Measurements from ENCODE around the gene RTN4.

Gene RTN4

GRCh38 chr2:54968561-54969218 lies 81.6 kb downstream of the RTN4 start:
- no peak for DNase-seq

- no peak for DNase-seq
These were observed 82.4 kb downstream of the RTN4 start for GRCh38 chr2:54967759-54968365.

- DNase-seq = no peak
These were observed 83.0 kb downstream of the RTN4 start for GRCh38 chr2:54967269-54967668.

GRCh38 chr2:54966837-54967236 lies 83.4 kb downstream of the RTN4 start:
- DNase-seq = no peak

- no peak for DNase-seq
These were observed 84.0 kb downstream of the RTN4 start for GRCh38 chr2:54966165-54966832.

GRCh38 chr2:54965425-54965824 lies 84.8 kb downstream of the RTN4 start:
- DNase-seq = no peak

- DNase-seq = no peak
These were observed 85.4 kb downstream of the RTN4 start for GRCh38 chr2:54964816-54965215.

- DNase-seq = peak; percentile 44
These were observed 86.0 kb downstream of the RTN4 start for GRCh38 chr2:54964271-54964670.

GRCh38 chr2:54963476-54963875 lies 86.8 kb downstream of the RTN4 start:
- no peak for DNase-seq

- DNase-seq = no peak
These were observed 87.3 kb downstream of the RTN4 start for GRCh38 chr2:54962935-54963440.

GRCh38 chr2:54962511-54962910 lies 87.7 kb downstream of the RTN4 start:
- DNase-seq = no peak

- no peak for DNase-seq
These were observed 90.1 kb downstream of the RTN4 start for GRCh38 chr2:54960164-54960563.

- no peak for DNase-seq
These were observed 91.4 kb downstream of the RTN4 start for GRCh38 chr2:54958717-54959371.

GRCh38 chr2:54957321-54957999 lies 92.8 kb downstream of the RTN4 start:
- no peak for DNase-seq

- DNase-seq = no peak
These were observed 94.1 kb downstream of the RTN4 start for GRCh38 chr2:54956111-54956627.

- DNase-seq = no peak
These were observed 94.7 kb downstream of the RTN4 start for GRCh38 chr2:54955358-54956110.

GRCh38 chr2:54954705-54955357 lies 95.4 kb downstream of the RTN4 start:
- DNase-seq = no peak

- DNase-seq = no peak
These were observed 96.1 kb downstream of the RTN4 start for GRCh38 chr2:54954158-54954557.

GRCh38 chr2:54952978-54953456 lies 97.2 kb downstream of the RTN4 start:
- no peak for DNase-seq

GRCh38 chr2:54952425-54952824 lies 97.8 kb downstream of the RTN4 start:
- DNase-seq = no peak

- DNase-seq = no peak
These were observed 99.4 kb downstream of the RTN4 start for GRCh38 chr2:54950811-54951210.
